Brain microvascular endothelial cell (primary cell): ENCODE measurements around the gene MS4A8.
"Not testable (repeated sequence)": the region's sequence is repeated elsewhere in the genome, so short reads cannot be mapped to it uniquely, and the experiment has no call there.

Experiments
- DNase-seq: peaks from one replicate; pipeline ENCODE4 v3.0.0-alpha.2; 2020
- H3K27ac ChIP-seq: fragments of 250-450 bp; sonication (Bioruptor Pico); 2 replicates; pipeline ENCODE4 v1.5.1; 2020; ENCODE audit warnings: mild to moderate bottlenecking, moderate library complexity
- H3K27me3 ChIP-seq: fragments of 250-450 bp; sonication (Bioruptor Pico); replicated peaks from 2 replicates; pipeline ENCODE4 v1.5.1; 2020; ENCODE audit warnings: mild to moderate bottlenecking
- H3K36me3 ChIP-seq: fragments of 250-450 bp; sonication (Bioruptor Pico); replicated peaks from 2 replicates; pipeline ENCODE4 v1.5.1; 2020; ENCODE audit warnings: mild to moderate bottlenecking
- H3K4me3 ChIP-seq: 2 replicates; pipeline ENCODE4 v1.5.1; 2011; ENCODE audit warnings: low read depth, mild to moderate bottlenecking, control low read depth, low read length, moderate library complexity
- CTCF ChIP-seq: IDR thresholded peaks from 2 replicates; pipeline ENCODE4 v1.5.1; 2011; ENCODE audit warnings: low read depth, mild to moderate bottlenecking, moderate library complexity, low read length, control low read depth, inconsistent platforms; ENCODE audit errors: missing control alignments
- in situ Hi-C: cut with HindIII; loops from 2 replicates; pipeline ENCODE4 v1.10.0; 2017; ENCODE audit warnings: low sequenced_read_pairs, low pct_ligation_motif_present

Gene MS4A8

DNA sequence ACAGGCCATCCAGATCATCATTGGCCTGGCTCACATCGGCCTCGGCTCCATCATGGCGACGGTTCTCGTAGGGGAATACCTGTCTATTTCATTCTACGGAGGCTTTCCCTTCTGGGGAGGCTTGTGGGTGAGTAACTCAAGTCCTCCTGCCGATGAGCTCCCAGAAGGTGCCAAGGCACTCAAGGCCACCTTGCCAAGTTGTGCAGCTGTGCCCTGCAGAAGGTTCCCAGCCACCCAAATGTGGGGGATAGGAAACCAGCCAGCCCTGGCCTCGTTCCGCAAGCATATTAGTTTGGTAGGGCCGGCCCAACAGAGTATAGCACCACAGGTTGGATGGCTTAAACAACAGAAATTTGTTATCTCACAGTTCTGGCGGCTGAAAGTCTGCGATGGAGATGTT, 4.0 kb downstream of the MS4A8 start:
- DNase-seq, result no peak
- in situ Hi-C loops, result no loop called here
- Histone ChIP-seq H3K27me3 (no peaks in the 10 kb centered on the region), H3K36me3 (no peaks in the 10 kb centered on the region), H3K27ac (no peak overlapping the region), H3K4me3 (no peak overlapping the region)
- TF ChIP-seq CTCF, result no peak

- no peak overlapping the region for H3K4me3 ChIP-seq
- in situ Hi-C loops, result no loop called here
- TF ChIP-seq CTCF, result no peak
- no peak for DNase-seq
- H3K27ac ChIP-seq, result no peak overlapping the region
- H3K36me3 ChIP-seq, result no peaks in the 10 kb centered on the region
- no peaks in the 10 kb centered on the region for H3K27me3 ChIP-seq
Measured at GRCh38 chr11:60705895-60706294, 6.5 kb downstream of the MS4A8 start.

GRCh38 chr11:60706931-60707330, 7.5 kb downstream of the MS4A8 start:
- H3K36me3 ChIP-seq, result no peaks in the 10 kb centered on the region
- no peak overlapping the region for H3K27ac ChIP-seq
- H3K4me3 ChIP-seq, result no peak overlapping the region
- TF ChIP-seq CTCF, result no peak
- DNase-seq, result no peak
- H3K27me3 ChIP-seq, result no peaks in the 10 kb centered on the region
- in situ Hi-C loops, result no loop called here

DNA sequence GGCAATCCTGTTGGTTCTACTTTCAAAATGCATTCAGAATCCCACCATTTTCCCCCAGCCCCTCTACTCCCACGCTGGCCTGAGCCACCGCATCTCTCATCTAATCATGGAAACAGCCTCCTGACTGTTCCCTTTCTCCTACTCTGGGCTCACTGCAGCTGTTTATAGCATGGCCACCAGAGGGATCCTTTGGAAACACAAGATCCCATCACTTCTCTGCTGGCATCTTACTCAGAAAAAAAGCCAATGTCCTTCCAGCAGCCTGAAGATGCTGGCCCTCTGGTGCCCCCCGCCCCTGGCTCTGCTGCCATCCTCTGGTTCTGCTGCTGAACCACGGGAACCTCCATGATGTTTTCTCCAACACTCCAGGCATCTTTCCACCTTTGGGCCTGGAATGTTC, 11.1 kb downstream of the MS4A8 start:
- no peak overlapping the region for H3K27ac ChIP-seq
- peak; percentile 26 for TF ChIP-seq CTCF
- peak; percentile 5 for DNase-seq
- H3K4me3 ChIP-seq, result no peak overlapping the region
- H3K36me3 ChIP-seq, result no peaks in the 10 kb centered on the region
- no peaks in the 10 kb centered on the region for H3K27me3 ChIP-seq
- in situ Hi-C loops, result no loop called here

- DNase-seq, result no peak
- no peaks in the 10 kb centered on the region for H3K36me3 ChIP-seq
- no peak overlapping the region for H3K27ac ChIP-seq
- H3K4me3 ChIP-seq, result no peak overlapping the region
- TF ChIP-seq CTCF, result no peak
- no peaks in the 10 kb centered on the region for H3K27me3 ChIP-seq
- in situ Hi-C loops, result no loop called here
Measured at GRCh38 chr11:60711276-60711675, 11.9 kb downstream of the MS4A8 start.

GRCh38 chr11:60713423-60713822, 14.0 kb downstream of the MS4A8 start:
- in situ Hi-C loops, H3K27ac ChIP-seq, H3K27me3 ChIP-seq, H3K4me3 ChIP-seq, H3K36me3 ChIP-seq, DNase-seq: not testable (repeated sequence)
